ENCODE data around the gene CCDC15.

Gene CCDC15

GRCh38 chr11:124953753-124954589, at the start of gene CCDC15:
TSS of gene CCDC15 (plus strand) at chr11:124954202. CDS start at chr11:124954733, 531 bp downstream.
- H3K4me3 ChIP-seq (ENCODE audit: low read depth in 1 of 2, low read length in 1 of 2), result peak within 1 kb of the TSS; percentile 81 to 91
- peaks cover 13% of the 10 kb centered on the region in 2 experiments for H3K4me1 ChIP-seq (ENCODE audit: control insufficient read depth in 1 of 2, insufficient read depth in 1 of 2, low read depth in 1 of 2, low read length in 1 of 2)
- no peaks in the 10 kb centered on the region for H3K9me3 ChIP-seq
- H3K27ac ChIP-seq, result peak within 1 kb of the TSS; percentile 66
- H3K27me3 ChIP-seq, result peaks cover 34% of the 10 kb centered on the region
- no peaks in the 10 kb centered on the region for H3K36me3 ChIP-seq
- peak; percentile 35 for TF ChIP-seq CTCF (IDR thresholded peaks at IDR 0.05)

- peaks cover 1% of the 10 kb centered on the region for H3K27me3 ChIP-seq
- no peak for TF ChIP-seq CTCF (IDR thresholded peaks at IDR 0.05)
- H3K4me3 ChIP-seq (ENCODE audit: low read depth in 1 of 2, low read length in 1 of 2), result no peak overlapping the region
- H3K36me3 ChIP-seq, result no peaks in the 10 kb centered on the region
- H3K9me3 ChIP-seq, result no peaks in the 10 kb centered on the region
- peaks cover 7 to 31% of the 10 kb centered on the region in 2 experiments for H3K4me1 ChIP-seq (ENCODE audit: control insufficient read depth in 1 of 2, insufficient read depth in 1 of 2, low read depth in 1 of 2, low read length in 1 of 2)
- no peak overlapping the region for H3K27ac ChIP-seq
These were observed 38.2 kb upstream of the CCDC15 start for GRCh38 chr11:124915541-124916369.

GRCh38 chr11:124916370-124916710, 37.7 kb upstream of the CCDC15 start:
- Histone ChIP-seq H3K27ac (no peak overlapping the region), H3K9me3 (no peaks in the 10 kb centered on the region), H3K4me3 (ENCODE audit: low read depth in 1 of 2, low read length in 1 of 2) (no peak overlapping the region), H3K27me3 (peaks cover 7% of the 10 kb centered on the region), H3K4me1 (ENCODE audit: control insufficient read depth in 1 of 2, insufficient read depth in 1 of 2, low read depth in 1 of 2, low read length in 1 of 2) (peaks cover 7 to 37% of the 10 kb centered on the region in 2 experiments), H3K36me3 (no peaks in the 10 kb centered on the region)
- TF ChIP-seq CTCF (IDR thresholded peaks at IDR 0.05), result no peak

- no peaks in the 10 kb centered on the region for H3K36me3 ChIP-seq
- peak overlapping the region; percentile 65 for H3K27ac ChIP-seq
- no peaks in the 10 kb centered on the region for H3K9me3 ChIP-seq
- peaks cover 7 to 40% of the 10 kb centered on the region in 2 experiments for H3K4me1 ChIP-seq (ENCODE audit: control insufficient read depth in 1 of 2, insufficient read depth in 1 of 2, low read depth in 1 of 2, low read length in 1 of 2)
- no peak overlapping the region for H3K4me3 ChIP-seq (ENCODE audit: low read depth in 1 of 2, low read length in 1 of 2)
- TF ChIP-seq CTCF (IDR thresholded peaks at IDR 0.05), result no peak
- peaks cover 16% of the 10 kb centered on the region for H3K27me3 ChIP-seq
These were observed 36.8 kb upstream of the CCDC15 start for GRCh38 chr11:124917115-124917637.

- no peaks in the 10 kb centered on the region for H3K36me3 ChIP-seq
- no peak for TF ChIP-seq CTCF (IDR thresholded peaks at IDR 0.05)
- H3K27me3 ChIP-seq, result peaks cover 27% of the 10 kb centered on the region
- H3K4me1 ChIP-seq (ENCODE audit: control insufficient read depth in 1 of 2, insufficient read depth in 1 of 2, low read depth in 1 of 2, low read length in 1 of 2), result peaks cover 7 to 40% of the 10 kb centered on the region in 2 experiments
- H3K4me3 ChIP-seq (ENCODE audit: low read depth in 1 of 2, low read length in 1 of 2), result no peak within 1 kb of the TSS
- H3K27ac ChIP-seq, result peak within 1 kb of the TSS; percentile 65
- H3K9me3 ChIP-seq, result no peaks in the 10 kb centered on the region
These were observed 35.1 kb upstream of the CCDC15 start, which contains the start of gene HEPN1 for GRCh38 chr11:124918950-124919349. TSS of gene HEPN1 (plus strand) at chr11:124919250.
